ENCODE data around the gene CAMK1D. TPM values are rescaled to one million over a fixed set of nuclear protein-coding genes. Genes with fewer than 3 reads are reported as not detected.

The CAMK1D gene
- total and polyA plus RNA-seq, 2 of the 8 experiments (the other 6 are each of a cell fraction or from before 2014, with no cell fraction given), result 3.5 to 10.6 TPM

- TF ChIP-seq CHD7 (IDR thresholded peaks at IDR 0.05; ENCODE audit: insufficient replicate concordance, low read length), result no peak
- no peak for TF ChIP-seq EP300 (IDR thresholded peaks at IDR 0.05; ENCODE audit: borderline replicate concordance in 1 of 2, low read depth in 2 of 2, low read length in 2 of 2)
- no peak for TF ChIP-seq ZNF274 (IDR thresholded peaks at IDR 0.05; ENCODE audit: borderline replicate concordance, extremely low read depth, low read length)
- TF ChIP-seq GABPA (IDR thresholded peaks at IDR 0.05; ENCODE audit: borderline replicate concordance, insufficient read depth, low read length), result no peak
- no peak for TF ChIP-seq EZH2 (IDR thresholded peaks at IDR 0.05; ENCODE audit: low read depth, low read length, severe bottlenecking)
- TF ChIP-seq BCL11A (IDR thresholded peaks at IDR 0.05; ENCODE audit: low read depth in 2 of 2, low read length in 2 of 2), result no peak
- no peak for TF ChIP-seq HDAC2 (IDR thresholded peaks at IDR 0.05; ENCODE audit: borderline replicate concordance in 1 of 2, low read depth in 2 of 2, low read length in 2 of 2)
Measured at GRCh38 chr10:12801214-12802087, 452.1 kb downstream of the CAMK1D start (continued).

All from H1 (cell line).